ENCODE results near the gene TESK1.
"Not testable (repeated sequence)": the region's sequence is repeated elsewhere in the genome, so short reads cannot be mapped to it uniquely, and the experiment has no call there.

TESK1 gene

GRCh38 chr9:35643046-35643445 lies 38.0 kb downstream of the TESK1 start:
- TF ChIP-seq Cebpa-rat (IDR thresholded peaks at IDR 0.05), result no peak
- Histone ChIP-seq H3K4me2 (peak overlapping the region; percentile 98), H3K4me3 (no peak overlapping the region), H3K9ac (peak overlapping the region; percentile 48; the same call in 1 of the 2 replicates), H3K4me1 (peaks cover 91% of the 10 kb centered on the region), H4K20me1 (no peaks in the 10 kb centered on the region), H3K27ac (peak overlapping the region; percentile 60), H3K27me3 (no peaks in the 10 kb centered on the region), H3K9me3 (peaks cover 12% of the 10 kb centered on the region), H3K36me3 (peaks cover 13% of the 10 kb centered on the region)

GRCh38 chr9:35645736-35646135 lies 40.7 kb downstream of the TESK1 start:
- Histone ChIP-seq H3K4me3 (peak overlapping the region; percentile 73), H3K4me1 (peaks cover 91% of the 10 kb centered on the region), H3K4me2 (peak overlapping the region; percentile 98), H3K9ac (peak overlapping the region; percentile 81), H3K27ac (peak overlapping the region; percentile 85)
- not testable (repeated sequence) for H3K9me3 ChIP-seq, H3K36me3 ChIP-seq, H3K27me3 ChIP-seq, H4K20me1 ChIP-seq

- peak overlapping the region; percentile 98 for H3K4me2 ChIP-seq
- H4K20me1 ChIP-seq, result no peaks in the 10 kb centered on the region
- peaks cover 1% of the 10 kb centered on the region; the same call in 1 of the 2 replicates for H3K9me3 ChIP-seq
- peak overlapping the region; percentile 81 for H3K9ac ChIP-seq
- peaks cover 91% of the 10 kb centered on the region for H3K4me1 ChIP-seq
- TF ChIP-seq Cebpa-rat (IDR thresholded peaks at IDR 0.05), result no peak
- peak overlapping the region; percentile 85 for H3K27ac ChIP-seq
- H3K36me3 ChIP-seq, result peaks cover 2% of the 10 kb centered on the region; the same call in 1 of the 2 replicates
- H3K4me3 ChIP-seq, result peak overlapping the region; percentile 73
- no peaks in the 10 kb centered on the region for H3K27me3 ChIP-seq
Measured at GRCh38 chr9:35646153-35646532, 41.1 kb downstream of the TESK1 start.

GRCh38 chr9:35646533-35647265 lies 41.6 kb downstream of the TESK1 start:
- Histone ChIP-seq H3K27ac (peak overlapping the region; percentile 85), H3K27me3 (no peaks in the 10 kb centered on the region)

GRCh38 chr9:35649431-35650340 lies 44.6 kb downstream of the TESK1 start:
- no peaks in the 10 kb centered on the region for H3K36me3 ChIP-seq
- H3K9ac ChIP-seq, result peak overlapping the region; percentile 81
- H4K20me1 ChIP-seq, result no peaks in the 10 kb centered on the region
- peaks cover 82% of the 10 kb centered on the region for H3K4me1 ChIP-seq
- H3K4me2 ChIP-seq, result peak overlapping the region; percentile 98
- H3K27me3 ChIP-seq, result no peaks in the 10 kb centered on the region
- peak overlapping the region; percentile 68 for H3K4me3 ChIP-seq
- no peak for TF ChIP-seq Cebpa-rat (IDR thresholded peaks at IDR 0.05)
- peak overlapping the region; percentile 85 for H3K27ac ChIP-seq
- no peaks in the 10 kb centered on the region for H3K9me3 ChIP-seq

More at GRCh38 chr9:35646533-35647265, 41.6 kb downstream of the TESK1 start:
- Histone ChIP-seq H3K4me3 (peak overlapping the region; percentile 73), H3K9me3 (no peaks in the 10 kb centered on the region; the same call in 1 of the 2 replicates), H3K9ac (peak overlapping the region; percentile 81), H4K20me1 (no peaks in the 10 kb centered on the region), H3K4me2 (peak overlapping the region; percentile 98), H3K36me3 (no peaks in the 10 kb centered on the region), H3K4me1 (peaks cover 91% of the 10 kb centered on the region)
- no peak for TF ChIP-seq Cebpa-rat (IDR thresholded peaks at IDR 0.05)

- peak within 1 kb of the TSS; percentile 68 for H3K4me3 ChIP-seq
Measured at GRCh38 chr9:35650341-35651158, 45.5 kb downstream of the TESK1 start, which contains the start of gene SIT1. SIT1 (minus strand) TSS chr9:35650931; CDS start chr9:35650853, 78 bp downstream.

GRCh38 chr9:35651956-35652828 lies 47.1 kb downstream of the TESK1 start:
- Histone ChIP-seq H4K20me1 (no peaks in the 10 kb centered on the region), H3K9ac (no peak overlapping the region), H3K36me3 (no peaks in the 10 kb centered on the region), H3K4me2 (peak overlapping the region; percentile 98), H3K4me1 (peaks cover 81% of the 10 kb centered on the region), H3K27ac (no peak overlapping the region; the same call in 1 of the 2 replicates), H3K27me3 (no peaks in the 10 kb centered on the region), H3K4me3 (no peak overlapping the region), H3K9me3 (no peaks in the 10 kb centered on the region)
- TF ChIP-seq Cebpa-rat (IDR thresholded peaks at IDR 0.05), result no peak

More at GRCh38 chr9:35650341-35651158, 45.5 kb downstream of the TESK1 start, which contains the start of gene SIT1:
- Histone ChIP-seq H3K4me2 (peak within 1 kb of the TSS; percentile 98), H3K9ac (peak within 1 kb of the TSS; percentile 81), H3K27ac (peak within 1 kb of the TSS; percentile 85), H4K20me1 (no peaks in the 10 kb centered on the region), H3K27me3 (no peaks in the 10 kb centered on the region), H3K9me3 (no peaks in the 10 kb centered on the region), H3K36me3 (no peaks in the 10 kb centered on the region), H3K4me1 (peaks cover 77% of the 10 kb centered on the region)
- no peak for TF ChIP-seq Cebpa-rat (IDR thresholded peaks at IDR 0.05)

GRCh38 chr9:35652829-35653209 lies 47.8 kb downstream of the TESK1 start:
- no peak overlapping the region for H3K9ac ChIP-seq
- H3K36me3 ChIP-seq, result no peaks in the 10 kb centered on the region
- no peak overlapping the region for H3K4me2 ChIP-seq
- no peaks in the 10 kb centered on the region for H4K20me1 ChIP-seq
- H3K9me3 ChIP-seq, result no peaks in the 10 kb centered on the region
- H3K4me1 ChIP-seq, result peaks cover 79% of the 10 kb centered on the region
- no peak for TF ChIP-seq Cebpa-rat (IDR thresholded peaks at IDR 0.05)
- H3K27ac ChIP-seq, result no peak overlapping the region
- no peak overlapping the region for H3K4me3 ChIP-seq
- H3K27me3 ChIP-seq, result no peaks in the 10 kb centered on the region

All from BLaER1 (cell line).